ENCODE results near the gene SOAT2.

SOAT2 gene

GRCh38 chr12:53115112-53115890 lies 12.0 kb downstream of the SOAT2 start:
- TF ChIP-seq CTCF (IDR thresholded peaks at IDR 0.05), result no peak

- TF ChIP-seq CTCF (IDR thresholded peaks at IDR 0.05), result no peak
Measured at GRCh38 chr12:53115891-53116648, 12.8 kb downstream of the SOAT2 start.

- no peak for TF ChIP-seq CTCF (IDR thresholded peaks at IDR 0.05)
Measured at GRCh38 chr12:53118751-53119300, 15.5 kb downstream of the SOAT2 start.

- no peak for TF ChIP-seq CTCF (IDR thresholded peaks at IDR 0.05)
Measured at GRCh38 chr12:53120685-53121525, 17.6 kb downstream of the SOAT2 start.

GRCh38 chr12:53122961-53123468 lies 19.7 kb downstream of the SOAT2 start:
- no peak for TF ChIP-seq CTCF (IDR thresholded peaks at IDR 0.05)

- no peak for TF ChIP-seq CTCF (IDR thresholded peaks at IDR 0.05)
Measured at GRCh38 chr12:53123578-53124351, 20.5 kb downstream of the SOAT2 start.
